Prostate gland (tissue), 2 donors: ENCODE measurements around the gene GFI1B. TPM values are rescaled to one million over a fixed set of nuclear protein-coding genes. Genes with fewer than 3 reads are reported as not detected.
A peak's percentile ranks its signal among the peaks of the same experiment; 100 is the strongest.

Experiments used
- DNase-seq: peaks from one replicate; pipeline ENCODE4 v3.0.0-alpha.2; 2019; ENCODE audit warnings: low spot score
- H3K27ac ChIP-seq, 2 donors: fragments of 200-600 bp; sonication (generic); 2 replicates each; pipeline ENCODE4 v1.5.1; 2017 to 2019
- H3K27me3 ChIP-seq: fragments of 200-600 bp; sonication (generic); replicated peaks from 2 replicates; pipeline ENCODE4 v1.5.1; 2019; ENCODE audit not compliant: insufficient read depth
- H3K36me3 ChIP-seq, 2 donors: fragments of 200-600 bp; sonication (generic); 1 replicate in 1 of 2; 2 replicates in 1 of 2; pipeline versions ENCODE4 v1.5.1 to v1.8.1; 2017 to 2019
- H3K4me1 ChIP-seq: fragments of 200-600 bp; sonication (generic); replicated peaks from 2 replicates; pipeline ENCODE4 v1.5.1; 2019
- H3K4me3 ChIP-seq, 2 donors: fragments of 200-600 bp; sonication (generic); 2 replicates each; pipeline ENCODE4 v1.5.1; 2017 to 2019
- H3K9me3 ChIP-seq: fragments of 200-600 bp; sonication (generic); 2 replicates; pipeline ENCODE4 v1.5.1; 2017
- CTCF ChIP-seq, 4 experiments: fragments of 200-600 bp in 2 of 4; fragments of 450-650 bp in 2 of 4; sonication (generic) in 2 of 4; IDR thresholded peaks; 1 replicate in 3 of 4; 2 replicates in 1 of 4; pipeline ENCODE4 v1.5.1; 2016 to 2019; ENCODE audit warnings: antibody characterized with exemption in 4 of 4, mild to moderate bottlenecking in 2 of 4, moderate library complexity in 2 of 4
- POLR2A ChIP-seq: fragments of 450-650 bp; IDR thresholded peaks from one replicate; pipeline ENCODE4 v1.6.1; 2016; ENCODE audit warnings: antibody characterized with exemption, mild to moderate bottlenecking
- POLR2AphosphoS5 ChIP-seq: sonication (generic); formaldehyde crosslinking; IDR thresholded peaks from one replicate; pipeline ENCODE4 v1.6.1; 2017; ENCODE audit warnings: antibody characterized with exemption
- WGBS: methylation state at CpG from one replicate; pipeline ENCODE4 v1.1.5; 2018; 5-methylcytosine and 5-hydroxymethylcytosine counted together
- intact Hi-C: fragments of 100-400 bp; cut with DNase I; formaldehyde crosslinking; loops from one replicate; pipeline ENCODE4 v1.14.2; 2022
- total RNA-seq, 2 donors: library from RNA; depleted of rRNA; stranded (reverse); fragments of >200 nt; gene quantifications; one replicate each; pipeline ENCODE4 v1.1.0, GENCODE V29; 2016

The GFI1B gene
- total RNA-seq, 2 donors from 2014 or later, result 0.85 TPM; not detected in 1

- WGBS, result 28% methylated on average over 5 of the region's 5 CpGs
- H3K9me3 ChIP-seq, result no peaks in the 10 kb centered on the region
- H3K27ac ChIP-seq, result no peak overlapping the region
- no peaks in the 10 kb centered on the region for H3K27me3 ChIP-seq
- no peaks in the 10 kb centered on the region for H3K36me3 ChIP-seq
- intact Hi-C loops, result loop anchor here (10.0 kb wide), 2 partner anchors 68 to 432 kb away; partner anchors contain the start of genes AK8, SPACA9, STKLD1 and SURF4
- TF ChIP-seq CTCF (IDR thresholded peaks at IDR 0.05) (no peak), POLR2A (no peak), POLR2AphosphoS5 (no peak)
- peaks cover 6% of the 10 kb centered on the region for H3K4me1 ChIP-seq
- H3K4me3 ChIP-seq, result no peak overlapping the region
- no peak for DNase-seq
These were observed 35.8 kb upstream of the GFI1B start for GRCh38 chr9:132942541-132943182.

DNA sequence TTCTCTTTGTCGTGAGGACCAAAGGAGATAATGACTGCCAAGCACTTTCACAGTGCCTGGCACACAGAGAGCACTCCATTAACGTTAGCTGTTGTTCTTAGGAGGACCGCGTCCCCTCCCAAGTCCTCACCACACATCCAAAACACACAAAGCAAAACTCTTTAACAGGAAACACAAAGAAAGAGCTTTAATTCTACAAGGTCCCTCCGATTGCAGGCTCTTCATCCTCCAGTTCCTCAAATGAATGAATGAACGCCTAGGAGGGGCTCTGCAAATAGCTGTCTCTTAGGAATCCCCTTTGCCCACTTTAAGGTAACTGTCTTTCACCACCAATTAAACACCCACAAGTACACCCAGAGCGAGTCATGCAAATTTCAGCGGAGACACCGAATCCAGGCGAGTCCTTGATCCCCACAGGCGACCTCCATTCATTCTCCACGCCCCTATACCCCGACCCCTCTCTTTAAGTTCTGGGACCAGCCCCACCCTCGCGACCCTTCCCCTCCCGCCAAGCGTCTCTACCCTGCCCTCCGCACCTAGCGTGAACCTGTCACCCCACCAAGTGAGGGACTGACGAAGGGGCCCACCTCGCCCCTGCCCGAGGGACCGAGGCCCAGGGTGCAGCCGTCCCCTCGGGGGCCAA is 34.7 kb upstream of the GFI1B start:
- DNase-seq, result no peak

DNA sequence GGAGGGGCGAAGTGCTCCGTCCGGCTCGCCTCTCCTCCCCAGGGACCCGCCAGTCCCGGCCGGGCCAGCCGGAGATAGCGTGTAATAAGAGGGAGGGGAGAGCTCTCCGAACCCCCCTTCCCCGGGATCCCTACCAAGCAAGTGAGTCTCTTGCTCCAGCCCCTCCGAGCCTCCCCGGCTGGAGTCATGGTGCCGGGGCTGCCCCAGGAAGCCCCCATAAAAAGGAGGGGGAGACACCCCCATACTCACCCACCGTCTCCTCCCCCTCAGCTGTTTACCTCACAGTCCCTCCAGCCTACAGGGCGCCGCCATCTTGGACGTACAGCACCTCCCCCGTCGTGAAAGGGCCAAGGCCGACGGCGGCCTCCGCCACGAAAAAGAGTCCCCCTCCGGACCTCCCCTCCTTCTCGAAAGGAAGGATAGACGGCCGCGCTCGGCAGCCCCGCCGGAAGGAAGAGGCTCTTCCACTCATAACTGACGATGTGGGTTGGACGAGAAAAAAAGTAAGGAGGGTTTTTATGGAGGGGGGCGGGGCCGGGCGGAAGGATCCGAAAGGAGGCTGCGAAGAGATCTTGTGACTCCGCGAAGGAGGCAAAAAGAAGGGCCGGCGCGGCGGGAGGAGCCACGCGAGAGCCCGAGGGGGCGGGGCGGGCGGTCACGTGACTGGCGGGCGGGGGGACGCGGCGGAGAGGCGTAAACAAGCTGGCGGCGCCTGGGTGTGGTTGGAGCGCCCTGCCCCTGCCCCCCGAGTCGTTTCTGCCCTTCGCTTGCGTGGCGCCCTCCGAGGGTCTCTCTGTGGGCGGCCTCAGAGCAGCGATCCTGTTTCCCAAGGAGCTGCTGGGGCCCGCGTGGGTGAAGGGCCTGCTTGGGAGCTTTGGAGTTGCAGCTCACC is 34.0 kb upstream of the GFI1B start, which contains the start of gene TSC1:
TSC1 (minus strand) TSS at position 323 of the 892 bp plus-strand sequence. CDS start 15,744 bp downstream, outside the sequence.
- H3K36me3 ChIP-seq, result no peaks in the 10 kb centered on the region
- DNase-seq, result peak; percentile 95
- H3K27ac ChIP-seq, result peak within 1 kb of the TSS; percentile 92 to 96
- TF ChIP-seq POLR2AphosphoS5 (peak; percentile 91), CTCF (IDR thresholded peaks at IDR 0.05) (peak in 2 of 4 experiments; percentile 4 to 24), POLR2A (peak; percentile 54)
- intact Hi-C loops, result loop anchor here (10.0 kb wide), 2 partner anchors 70 to 430 kb away; partner anchors contain the start of genes AK8, SPACA9, STKLD1 and SURF4
- H3K4me3 ChIP-seq, result peak within 1 kb of the TSS; percentile 85 to 100
- peaks cover 6% of the 10 kb centered on the region for H3K4me1 ChIP-seq
- H3K27me3 ChIP-seq, result no peaks in the 10 kb centered on the region
- under 1% methylated on average over 64 of the region's 72 CpGs for WGBS
- H3K9me3 ChIP-seq, result no peaks in the 10 kb centered on the region

More for the DNA sequence above, 34.7 kb upstream of the GFI1B start:
- H3K4me3 ChIP-seq, result peak overlapping the region; percentile 85 to 100
- H3K27ac ChIP-seq, result peak overlapping the region; percentile 92 to 96
- no peak for TF ChIP-seq POLR2A
- peaks cover 6% of the 10 kb centered on the region for H3K4me1 ChIP-seq
- WGBS, result 2% methylated on average over 24 of the region's 25 CpGs
- no peaks in the 10 kb centered on the region for H3K27me3 ChIP-seq
- intact Hi-C loops, result loop anchor here (10.0 kb wide), 2 partner anchors 69 to 431 kb away; partner anchors contain the start of genes AK8, SPACA9, STKLD1 and SURF4
- no peaks in the 10 kb centered on the region for H3K36me3 ChIP-seq
- no peaks in the 10 kb centered on the region for H3K9me3 ChIP-seq

GRCh38 chr9:132945186-132946130 is 33.0 kb upstream of the GFI1B start:
- WGBS, result 60% methylated on average over 23 of the region's 23 CpGs
- DNase-seq, result no peak
- Histone ChIP-seq H3K27me3 (no peaks in the 10 kb centered on the region), H3K9me3 (no peaks in the 10 kb centered on the region), H3K36me3 (no peaks in the 10 kb centered on the region), H3K27ac (peak overlapping the region; percentile 92 to 96), H3K4me3 (peak overlapping the region; percentile 85 to 100), H3K4me1 (peaks cover 6% of the 10 kb centered on the region)
- intact Hi-C loops, result loop anchor here (10.0 kb wide), 2 partner anchors 71 to 429 kb away; partner anchors contain the start of genes AK8, SPACA9, STKLD1 and SURF4
- TF ChIP-seq POLR2AphosphoS5 (no peak), CTCF (IDR thresholded peaks at IDR 0.05) (no peak), POLR2A (no peak)
